H9 (cell line): ENCODE data around the gene LY6G6F. TPM values are rescaled to one million over a fixed set of nuclear protein-coding genes. Genes with fewer than 3 reads are reported as not detected.

Source experiments
- DNase-seq: peaks from one replicate; pipeline ENCODE4 v3.0.0-alpha.2; 2017
- H2AFZ ChIP-seq: one replicate; pipeline ENCODE4 v1.6.1; 2013; ENCODE audit warnings: mild to moderate bottlenecking, low read length, control low read depth, moderate library complexity
- H2AK5ac ChIP-seq: 2 replicates; pipeline ENCODE4 v1.6.1; 2013; ENCODE audit warnings: low read length, control low read depth, mixed read lengths; ENCODE audit not compliant: insufficient read length
- H2BK120ac ChIP-seq: one replicate; pipeline ENCODE4 v1.6.1; 2013; ENCODE audit warnings: low read depth, mild to moderate bottlenecking, low read length, control low read depth, inconsistent platforms; ENCODE audit not compliant: poor library complexity, severe bottlenecking
- H2BK12ac ChIP-seq: 2 replicates; pipeline ENCODE4 v1.6.1; 2013; ENCODE audit warnings: low read length, control low read depth, mixed read lengths, low read depth; ENCODE audit not compliant: insufficient read length
- H2BK15ac ChIP-seq: 2 replicates; pipeline ENCODE4 v1.6.1; 2013; ENCODE audit warnings: low read depth, low read length, control low read depth
- H2BK20ac ChIP-seq: one replicate; pipeline ENCODE4 v1.6.1; 2013; ENCODE audit warnings: low read depth, mild to moderate bottlenecking, low read length, control low read depth, inconsistent platforms; ENCODE audit not compliant: poor library complexity, severe bottlenecking
- H2BK5ac ChIP-seq: 2 replicates; pipeline ENCODE4 v1.6.1; 2013; ENCODE audit warnings: low read length, control low read depth, mixed read lengths; ENCODE audit not compliant: insufficient read length
- H3K14ac ChIP-seq: 2 replicates; pipeline ENCODE4 v1.6.1; 2013; ENCODE audit warnings: low read length, control low read depth; ENCODE audit not compliant: insufficient read depth
- H3K18ac ChIP-seq: 2 replicates; pipeline ENCODE4 v1.6.1; 2013; ENCODE audit warnings: low read depth, mild to moderate bottlenecking, mixed read lengths, low read length, control low read depth; ENCODE audit not compliant: insufficient read length
- H3K23ac ChIP-seq: 2 replicates; pipeline ENCODE4 v1.6.1; 2013; ENCODE audit warnings: low read length, control low read depth, mixed read lengths, low read depth; ENCODE audit not compliant: insufficient read length
- H3K23me2 ChIP-seq: 2 replicates; pipeline ENCODE4 v1.6.1; 2013; ENCODE audit warnings: low read depth, mild to moderate bottlenecking, mixed read lengths, low read length, control low read depth; ENCODE audit not compliant: insufficient read length, poor library complexity, severe bottlenecking
- H3K27ac ChIP-seq: 2 replicates; pipeline ENCODE4 v1.5.1; 2013; ENCODE audit warnings: low read length, control low read depth, mixed read lengths, low read depth; ENCODE audit not compliant: insufficient read length
- H3K27me3 ChIP-seq: 2 replicates; pipeline ENCODE4 v1.6.1; 2013; ENCODE audit warnings: low read length, control low read depth, inconsistent platforms; ENCODE audit not compliant: insufficient read depth
- H3K4ac ChIP-seq: 2 replicates; pipeline ENCODE4 v1.6.1; 2013; ENCODE audit warnings: low read depth, mild to moderate bottlenecking, control low read depth, inconsistent platforms, low read length, moderate library complexity
- H3K4me1 ChIP-seq: 2 replicates; pipeline ENCODE4 v1.6.1; 2013; ENCODE audit warnings: low read length, control low read depth, inconsistent platforms; ENCODE audit not compliant: insufficient read depth
- H3K4me2 ChIP-seq: 2 replicates; pipeline ENCODE4 v1.6.1; 2013; ENCODE audit warnings: low read length, control low read depth, mixed read lengths; ENCODE audit not compliant: insufficient read length, insufficient read depth
- H3K56ac ChIP-seq: 2 replicates; pipeline ENCODE4 v1.6.1; 2013; ENCODE audit warnings: low read depth, mild to moderate bottlenecking, mixed read lengths, low read length, control low read depth; ENCODE audit not compliant: insufficient read length
- H3K79me1 ChIP-seq: 2 replicates; pipeline ENCODE4 v1.6.1; 2013; ENCODE audit warnings: low read depth, mild to moderate bottlenecking, moderate library complexity, low read length, control low read depth, inconsistent platforms; ENCODE audit not compliant: insufficient read depth, poor library complexity, severe bottlenecking
- H3K79me2 ChIP-seq: 2 replicates; pipeline ENCODE4 v1.6.1; 2013; ENCODE audit warnings: low read length, control low read depth, inconsistent platforms; ENCODE audit not compliant: insufficient read depth
- H3K9ac ChIP-seq: 2 replicates; pipeline ENCODE4 v1.6.1; 2013; ENCODE audit warnings: low read length, control low read depth, mixed read lengths; ENCODE audit not compliant: insufficient read length; ENCODE audit errors: extremely low read depth
- H3K9me3 ChIP-seq: one replicate; pipeline ENCODE4 v1.6.1; 2013; ENCODE audit warnings: low read depth, low read length, inconsistent platforms; ENCODE audit not compliant: control insufficient read depth
- H3T11ph ChIP-seq: one replicate; pipeline ENCODE4 v1.6.1; 2013; ENCODE audit warnings: mild to moderate bottlenecking, low read length, control low read depth, inconsistent platforms
- H4K20me1 ChIP-seq: one replicate; pipeline ENCODE4 v1.6.1; 2013; ENCODE audit not compliant: control insufficient read depth, insufficient read length, insufficient read depth
- H4K5ac ChIP-seq: 2 replicates; pipeline ENCODE4 v1.6.1; 2013; ENCODE audit warnings: low read depth, mild to moderate bottlenecking, mixed read lengths, low read length, control low read depth; ENCODE audit not compliant: insufficient read length
- H4K8ac ChIP-seq: replicated peaks from 2 replicates; pipeline ENCODE4 v1.6.1; 2013; ENCODE audit warnings: low read length, control low read depth, mixed read lengths, low read depth; ENCODE audit not compliant: insufficient read length
- H4K91ac ChIP-seq: 2 replicates; pipeline ENCODE4 v1.6.1; 2013; ENCODE audit warnings: low read depth, mild to moderate bottlenecking, moderate library complexity, mixed read lengths, low read length, control low read depth; ENCODE audit not compliant: insufficient read length
- H3K27ac Mint-ChIP-seq, 3 experiments: 2 replicates in 2 of 3; 3 replicates in 1 of 3; pipeline ENCODE4 v1.8.0; 2020 to 2021; ENCODE audit warnings: mixed read lengths in 3 of 3, mild to moderate bottlenecking in 1 of 3, moderate library complexity in 1 of 3
- H3K27me3 Mint-ChIP-seq: 2 replicates; pipeline ENCODE4 v1.8.0; 2021; ENCODE audit warnings: low read depth, mild to moderate bottlenecking, moderate library complexity, mixed read lengths
- H3K36me3 Mint-ChIP-seq, 3 experiments: 2 replicates in 2 of 3; 3 replicates in 1 of 3; pipeline ENCODE4 v1.8.0; 2020 to 2021; ENCODE audit warnings: low read depth in 3 of 3, mixed read lengths in 3 of 3; ENCODE audit not compliant: insufficient read depth in 1 of 3
- H3K4me1 Mint-ChIP-seq, 2 experiments: 2 replicates each; pipeline ENCODE4 v1.8.0; 2020; ENCODE audit warnings: mixed read lengths in 2 of 2
- H3K4me3 Mint-ChIP-seq, 2 experiments: 2 replicates in 1 of 2; 3 replicates in 1 of 2; pipeline ENCODE4 v1.8.0; 2020 to 2021; ENCODE audit warnings: mild to moderate bottlenecking in 2 of 2, mixed read lengths in 2 of 2, moderate library complexity in 1 of 2
- H3K9me3 Mint-ChIP-seq, 2 experiments: 2 replicates in 1 of 2; 3 replicates in 1 of 2; pipeline ENCODE4 v1.8.0; 2020; ENCODE audit warnings: mild to moderate bottlenecking in 2 of 2, mixed read lengths in 2 of 2, moderate library complexity in 1 of 2
- WGBS: extraction: QIAGEN DNeasy Blood & Tissue Kit; methylation state at CpG from one replicate; pipeline ENCODE4 v1.1.7; 2013; ENCODE audit warnings: missing lambda C conversion rate, low lambda C conversion rate, mixed read lengths; ENCODE audit not compliant: insufficient read length; ENCODE audit errors: extremely low coverage; 5-methylcytosine and 5-hydroxymethylcytosine counted together
- total RNA-seq: library from RNA; stranded (reverse); gene quantifications from 2 replicates; pipeline ENCODE4 v1.2.1, GENCODE V29; 2021
- TF ChIP-seq, protein P1 (sequence below): fragments of 200-600 bp; sonication (generic); conservative IDR thresholded peaks from 3 replicates; pipeline ENCODE4 v1.8.0; 2021; ENCODE audit warnings: antibody characterized with exemption, mild to moderate bottlenecking

The LY6G6F gene
- total RNA-seq, 1 experiment from 2014 or later: not detected

- no peak overlapping the region for H3K27ac Mint-ChIP-seq
Observed at GRCh38 chr6:31749301-31750036, 42.8 kb downstream of the LY6G6F start.

More at GRCh38 chr6:31749301-31750036, 42.8 kb downstream of the LY6G6F start:
- Mint-ChIP-seq H3K9me3 (no peaks in the 10 kb centered on the region), H3K4me3 (no peak overlapping the region), H3K4me1 (peaks cover 5 to 8% of the 10 kb centered on the region in 2 experiments), H3K36me3 (peaks cover 6 to 24% (median 18%) of the 10 kb centered on the region in 3 experiments; a peak in 6 of 7 replicates), H3K27me3 (no peaks in the 10 kb centered on the region)
- Histone ChIP-seq H3K18ac (no peak overlapping the region), H2BK5ac (no peak overlapping the region), H2BK120ac (no peak overlapping the region), H2AFZ (no peak overlapping the region), H3T11ph (no peak overlapping the region), H4K20me1 (no peaks in the 10 kb centered on the region), H2AK5ac (no peak overlapping the region), H3K27ac (no peak overlapping the region), H3K56ac (no peak overlapping the region), H3K23ac (no peak overlapping the region), H3K79me1 (no peaks in the 10 kb centered on the region), H3K4me2 (no peak overlapping the region), H3K23me2 (no peaks in the 10 kb centered on the region), H2BK15ac (no peak overlapping the region), H4K91ac (no peak overlapping the region), H3K9ac (no peak overlapping the region), H3K14ac (no peak overlapping the region), H3K4me1 (no peaks in the 10 kb centered on the region), H3K27me3 (no peaks in the 10 kb centered on the region), H2BK20ac (no peak overlapping the region), H3K4ac (no peak overlapping the region), H2BK12ac (no peak overlapping the region), H4K5ac (no peak overlapping the region), H3K79me2 (no peaks in the 10 kb centered on the region), H4K8ac (no peak overlapping the region), H3K9me3 (no peaks in the 10 kb centered on the region)
- WGBS: no CpG with 5 or more reads among the region's 8 CpGs
- no peak for DNase-seq
- TF ChIP-seq, protein P1, sequence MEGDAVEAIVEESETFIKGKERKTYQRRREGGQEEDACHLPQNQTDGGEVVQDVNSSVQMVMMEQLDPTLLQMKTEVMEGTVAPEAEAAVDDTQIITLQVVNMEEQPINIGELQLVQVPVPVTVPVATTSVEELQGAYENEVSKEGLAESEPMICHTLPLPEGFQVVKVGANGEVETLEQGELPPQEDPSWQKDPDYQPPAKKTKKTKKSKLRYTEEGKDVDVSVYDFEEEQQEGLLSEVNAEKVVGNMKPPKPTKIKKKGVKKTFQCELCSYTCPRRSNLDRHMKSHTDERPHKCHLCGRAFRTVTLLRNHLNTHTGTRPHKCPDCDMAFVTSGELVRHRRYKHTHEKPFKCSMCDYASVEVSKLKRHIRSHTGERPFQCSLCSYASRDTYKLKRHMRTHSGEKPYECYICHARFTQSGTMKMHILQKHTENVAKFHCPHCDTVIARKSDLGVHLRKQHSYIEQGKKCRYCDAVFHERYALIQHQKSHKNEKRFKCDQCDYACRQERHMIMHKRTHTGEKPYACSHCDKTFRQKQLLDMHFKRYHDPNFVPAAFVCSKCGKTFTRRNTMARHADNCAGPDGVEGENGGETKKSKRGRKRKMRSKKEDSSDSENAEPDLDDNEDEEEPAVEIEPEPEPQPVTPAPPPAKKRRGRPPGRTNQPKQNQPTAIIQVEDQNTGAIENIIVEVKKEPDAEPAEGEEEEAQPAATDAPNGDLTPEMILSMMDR: no peak
